AG09309 (cell line): Measurements from ENCODE around the gene COG3.

Experiments
- DNase-seq: peaks from one replicate; pipeline ENCODE4 v3.0.0-alpha.2; 2010; ENCODE audit warnings: low read depth
- H3K4me3 ChIP-seq: 2 replicates; pipeline ENCODE4 v1.5.1; 2011; ENCODE audit warnings: mild to moderate bottlenecking, low read depth, low read length, moderate library complexity; ENCODE audit not compliant: control insufficient read depth
- CTCF ChIP-seq: IDR thresholded peaks from 2 replicates; pipeline ENCODE4 v1.5.1; 2011; ENCODE audit warnings: mild to moderate bottlenecking, low read depth, low read length, inconsistent platforms; ENCODE audit not compliant: insufficient read depth, control insufficient read depth; ENCODE audit errors: missing control alignments

COG3 gene

GRCh38 chr13:45582408-45583076 is 117.8 kb downstream of the COG3 start:
- no peak for DNase-seq
- TF ChIP-seq CTCF: no peak
- H3K4me3 ChIP-seq: no peak overlapping the region

GRCh38 chr13:45584816-45585215 is 120.1 kb downstream of the COG3 start:
- H3K4me3 ChIP-seq: no peak overlapping the region
- DNase-seq: no peak
- TF ChIP-seq CTCF: no peak
